ENCODE measurements around the gene CENPK. TPM values are rescaled to one million over a fixed set of nuclear protein-coding genes. Genes with fewer than 3 reads are reported as not detected.
"Not testable (repeated sequence)": the region's sequence is repeated elsewhere in the genome, so short reads cannot be mapped to it uniquely, and the experiment has no call there.

The CENPK gene
- polyA plus RNA-seq (2012; ENCODE audit: missing spikeins), result 61.2 TPM

DNA sequence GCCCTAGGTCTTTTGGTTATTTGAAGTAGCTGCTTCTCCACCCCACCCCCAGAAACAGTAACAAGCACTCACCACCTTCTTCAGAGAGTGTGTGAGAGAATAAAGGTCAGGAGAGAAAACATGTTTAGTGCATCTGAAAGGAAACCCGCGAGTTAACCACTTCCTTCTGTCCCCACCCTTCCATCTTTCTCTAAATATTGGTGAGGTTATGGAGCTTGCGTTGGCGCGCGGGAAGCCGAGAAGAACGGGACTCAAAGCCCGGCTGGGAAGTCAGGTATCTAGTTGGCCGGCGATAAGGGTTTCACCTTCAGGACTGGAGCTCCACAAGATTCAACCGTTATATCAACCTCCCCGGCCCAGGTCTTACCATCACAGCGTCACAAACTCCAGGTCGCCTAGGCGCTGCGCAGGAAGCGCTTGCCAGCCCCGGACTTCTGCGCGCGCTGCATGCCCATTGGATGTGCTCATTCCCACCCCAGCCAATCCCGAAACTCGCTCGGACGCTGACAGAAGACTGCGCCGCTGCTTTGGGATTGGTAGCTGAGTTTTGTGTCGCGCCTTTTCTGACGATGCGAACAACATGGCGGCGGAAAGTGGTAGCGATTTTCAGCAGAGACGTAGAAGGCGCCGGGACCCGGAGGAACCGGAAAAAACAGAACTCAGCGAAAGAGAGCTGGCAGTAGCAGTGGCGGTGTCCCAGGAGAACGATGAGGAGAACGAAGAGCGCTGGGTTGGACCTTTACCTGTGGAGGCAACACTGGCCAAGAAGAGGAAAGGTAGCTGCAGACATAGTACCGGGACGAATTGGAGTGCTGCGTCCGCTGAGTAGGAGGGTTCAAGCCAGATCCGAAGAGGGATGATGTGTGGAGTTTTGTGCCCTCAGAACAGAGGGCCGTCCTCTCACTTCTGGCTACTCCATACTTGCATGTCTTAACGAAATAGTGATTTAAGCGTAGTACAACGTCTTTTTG is at the start of gene CENPK, which contains the start of gene PPWD1:
Gene CENPK, minus strand, starts transcription at position 438 of the 971 bp plus-strand sequence. CDS start 8,261 bp downstream, outside the sequence.
Gene PPWD1, plus strand, starts transcription at position 566 of the 971 bp plus-strand sequence. Its CDS starts 15 bp downstream, at position 581.
- peak; percentile 53 for DNase-seq (ENCODE audit: insufficient read length)
- TF ChIP-seq POLR2AphosphoS5 (IDR thresholded peaks at IDR 0.05; ENCODE audit: low read depth, low read length), result peak; percentile 85
- peak; percentile 61; the same call in 1 of the 2 replicates for TF ChIP-seq TAF1 (IDR thresholded peaks at IDR 0.05; ENCODE audit: borderline replicate concordance, low read depth, low read length)
- TF ChIP-seq POLR2A (IDR thresholded peaks at IDR 0.05; ENCODE audit: low read depth, low read length), result peak; percentile 87
- FAIRE-seq, result peak; percentile 96

- peak; percentile 30 for FAIRE-seq
- TF ChIP-seq POLR2A (IDR thresholded peaks at IDR 0.05; ENCODE audit: low read depth, low read length), result no peak
- DNase-seq (ENCODE audit: insufficient read length), result no peak
These were observed 49.4 kb upstream of the CENPK start for GRCh38 chr5:65612298-65612907.

GRCh38 chr5:65611524-65611923 is 48.6 kb upstream of the CENPK start:
- no peak for TF ChIP-seq POLR2AphosphoS5 (IDR thresholded peaks at IDR 0.05; ENCODE audit: low read depth, low read length)
- TF ChIP-seq TAF1 (IDR thresholded peaks at IDR 0.05; ENCODE audit: borderline replicate concordance, low read depth, low read length), result no peak
- TF ChIP-seq POLR2A (IDR thresholded peaks at IDR 0.05; ENCODE audit: low read depth, low read length), result no peak
- no peak for DNase-seq (ENCODE audit: insufficient read length)
- FAIRE-seq, result no peak

- FAIRE-seq; DNase-seq (ENCODE audit: insufficient read length): not testable (repeated sequence)
These were observed 38.8 kb upstream of the CENPK start for GRCh38 chr5:65601761-65602160.

DNA sequence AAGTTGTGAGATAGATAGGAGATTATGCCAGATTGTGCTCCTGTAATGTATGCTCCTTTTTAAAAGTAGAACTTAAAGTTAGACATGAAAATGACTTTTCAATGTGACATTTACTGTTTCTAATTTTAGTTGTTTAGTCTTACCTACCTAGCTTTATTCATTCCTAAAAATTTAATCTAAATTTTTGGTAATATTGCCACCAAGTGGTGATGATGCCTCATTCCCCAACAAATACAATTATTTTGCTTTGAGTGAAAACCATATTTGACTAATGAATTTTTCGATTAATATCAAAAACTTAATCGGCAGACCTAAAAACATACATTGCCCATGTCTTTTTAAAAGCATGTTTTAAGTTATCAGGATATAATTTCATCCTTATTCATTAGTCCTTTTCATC is 25.7 kb upstream of the CENPK start:
- TF ChIP-seq TAF1 (IDR thresholded peaks at IDR 0.05; ENCODE audit: borderline replicate concordance, low read depth, low read length) (no peak), POLR2AphosphoS5 (IDR thresholded peaks at IDR 0.05; ENCODE audit: low read depth, low read length) (no peak), POLR2A (IDR thresholded peaks at IDR 0.05; ENCODE audit: low read depth, low read length) (no peak)
- no peak for FAIRE-seq
- DNase-seq (ENCODE audit: insufficient read length), result no peak

DNA sequence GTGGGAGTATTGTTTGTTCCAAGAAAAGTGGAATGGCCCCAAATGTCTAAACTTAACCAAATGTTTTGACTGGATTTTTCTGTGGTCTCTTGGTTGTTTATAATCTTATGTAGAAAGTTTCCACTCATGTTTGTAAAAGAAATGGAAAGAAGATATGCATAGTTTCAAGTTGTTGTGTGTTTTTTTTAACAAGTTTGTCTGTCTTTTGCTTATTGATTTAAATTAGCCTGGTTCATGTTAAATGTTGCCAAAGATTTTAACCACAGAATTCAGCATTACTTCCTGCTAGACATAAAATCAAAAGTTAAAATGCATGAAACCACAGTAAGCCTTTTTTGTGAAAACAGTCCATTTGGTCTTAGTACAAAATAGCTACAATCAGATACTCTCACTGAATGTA is 14.2 kb upstream of the CENPK start:
- TF ChIP-seq TAF1 (IDR thresholded peaks at IDR 0.05; ENCODE audit: borderline replicate concordance, low read depth, low read length) (no peak), POLR2AphosphoS5 (IDR thresholded peaks at IDR 0.05; ENCODE audit: low read depth, low read length) (no peak), POLR2A (IDR thresholded peaks at IDR 0.05; ENCODE audit: low read depth, low read length) (no peak)
- FAIRE-seq (no peak), DNase-seq (ENCODE audit: insufficient read length) (no peak)

GRCh38 chr5:65570598-65571226 is 7.7 kb upstream of the CENPK start:
- DNase-seq (ENCODE audit: insufficient read length) (no peak), FAIRE-seq (no peak)
- no peak for TF ChIP-seq POLR2A (IDR thresholded peaks at IDR 0.05; ENCODE audit: low read depth, low read length)
- TF ChIP-seq TAF1 (IDR thresholded peaks at IDR 0.05; ENCODE audit: borderline replicate concordance, low read depth, low read length), result no peak
- no peak for TF ChIP-seq POLR2AphosphoS5 (IDR thresholded peaks at IDR 0.05; ENCODE audit: low read depth, low read length)

- DNase-seq (ENCODE audit: insufficient read length) (no peak), FAIRE-seq (peak; percentile 38)
- no peak for TF ChIP-seq TAF1 (IDR thresholded peaks at IDR 0.05; ENCODE audit: borderline replicate concordance, low read depth, low read length)
- no peak for TF ChIP-seq POLR2A (IDR thresholded peaks at IDR 0.05; ENCODE audit: low read depth, low read length)
- no peak for TF ChIP-seq POLR2AphosphoS5 (IDR thresholded peaks at IDR 0.05; ENCODE audit: low read depth, low read length)
These were observed 3.5 kb upstream of the CENPK start for GRCh38 chr5:65566505-65566904.

GRCh38 chr5:65563777-65564176 is 809 bp upstream of the CENPK start:
- TF ChIP-seq POLR2A (IDR thresholded peaks at IDR 0.05; ENCODE audit: low read depth, low read length), result no peak
- no peak for TF ChIP-seq POLR2AphosphoS5 (IDR thresholded peaks at IDR 0.05; ENCODE audit: low read depth, low read length)
- TF ChIP-seq TAF1 (IDR thresholded peaks at IDR 0.05; ENCODE audit: borderline replicate concordance, low read depth, low read length), result no peak
- FAIRE-seq, result no peak
- DNase-seq (ENCODE audit: insufficient read length), result no peak

DNA sequence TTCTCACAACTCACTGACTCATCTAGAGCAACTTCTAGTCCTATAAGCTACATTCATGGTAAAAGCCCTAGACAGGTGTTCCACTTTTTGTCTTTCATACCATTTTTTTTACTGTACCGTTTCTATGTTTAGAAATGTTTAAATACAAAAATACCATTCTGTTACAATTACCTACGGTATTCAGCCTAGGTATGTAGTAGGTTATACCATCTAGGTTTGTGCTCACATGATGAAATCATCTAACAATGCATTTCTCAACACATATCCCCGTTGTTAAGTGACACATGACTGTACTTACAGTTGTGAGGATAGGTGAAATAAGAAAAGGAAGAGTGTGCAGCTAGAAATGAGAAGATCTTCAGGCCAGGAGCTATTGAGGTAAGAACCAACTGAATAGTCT is 6.2 kb downstream of the CENPK start:
- FAIRE-seq (no peak), DNase-seq (ENCODE audit: insufficient read length) (no peak)
- TF ChIP-seq POLR2A (IDR thresholded peaks at IDR 0.05; ENCODE audit: low read depth, low read length) (no peak), POLR2AphosphoS5 (IDR thresholded peaks at IDR 0.05; ENCODE audit: low read depth, low read length) (no peak), TAF1 (IDR thresholded peaks at IDR 0.05; ENCODE audit: borderline replicate concordance, low read depth, low read length) (no peak)

- FAIRE-seq, result no peak
- TF ChIP-seq POLR2AphosphoS5 (IDR thresholded peaks at IDR 0.05; ENCODE audit: low read depth, low read length) (no peak), POLR2A (IDR thresholded peaks at IDR 0.05; ENCODE audit: low read depth, low read length) (no peak), TAF1 (IDR thresholded peaks at IDR 0.05; ENCODE audit: borderline replicate concordance, low read depth, low read length) (no peak)
- DNase-seq (ENCODE audit: insufficient read length), result no peak
These were observed 6.8 kb downstream of the CENPK start for GRCh38 chr5:65556181-65556580.
